Smooth muscle cell (in vitro differentiated cells): ENCODE measurements around the gene CDC42BPA. TPM values are rescaled to one million over a fixed set of nuclear protein-coding genes. Genes with fewer than 3 reads are reported as not detected.

Source experiments
- DNase-seq: peaks from one replicate; lab custom pipeline; 2025; ENCODE audit not compliant: unreplicated experiment; lab: John Stamatoyannopoulos, UW
- H2AFZ ChIP-seq: fragments of 200-600 bp; sonication (generic); 2 replicates; pipeline ENCODE4 v1.6.0; 2016; ENCODE audit warnings: antibody characterized with exemption, low read depth, mild to moderate bottlenecking
- H3F3A ChIP-seq: fragments of 200-600 bp; sonication (generic); 2 replicates; pipeline ENCODE4 v1.6.0; 2017; ENCODE audit warnings: antibody characterized with exemption, low read depth
- H3K27ac ChIP-seq: fragments of 200-600 bp; sonication (generic); 2 replicates; pipeline ENCODE4 v1.5.1; 2016; ENCODE audit warnings: low read depth, mild to moderate bottlenecking
- H3K27me3 ChIP-seq: fragments of 200-600 bp; sonication (generic); 2 replicates; pipeline ENCODE4 v1.6.1; 2016; ENCODE audit warnings: low read depth, mild to moderate bottlenecking
- H3K36me3 ChIP-seq: fragments of 200-600 bp; sonication (generic); 2 replicates; pipeline ENCODE4 v1.5.1; 2016; ENCODE audit warnings: low read depth
- H3K4me1 ChIP-seq: fragments of 200-600 bp; sonication (generic); 2 replicates; pipeline ENCODE4 v1.5.1; 2016; ENCODE audit warnings: low read depth
- H3K4me2 ChIP-seq: fragments of 200-600 bp; sonication (generic); 2 replicates; pipeline ENCODE4 v1.6.0; 2016; ENCODE audit warnings: mild to moderate bottlenecking
- H3K4me3 ChIP-seq: fragments of 200-600 bp; sonication (generic); 2 replicates; pipeline ENCODE4 v1.5.1; 2016; ENCODE audit warnings: mild to moderate bottlenecking
- H3K79me2 ChIP-seq: fragments of 200-600 bp; sonication (generic); 2 replicates; pipeline ENCODE4 v1.6.0; 2016; ENCODE audit warnings: low read depth, mild to moderate bottlenecking
- H3K9ac ChIP-seq: fragments of 200-600 bp; sonication (generic); 2 replicates; pipeline ENCODE4 v1.6.0; 2016; ENCODE audit warnings: low read depth
- H3K9me3 ChIP-seq: fragments of 200-600 bp; sonication (generic); replicated peaks from 2 replicates; pipeline ENCODE4 v1.5.1; 2016; ENCODE audit warnings: low read depth
- H4K20me1 ChIP-seq: fragments of 200-600 bp; sonication (generic); 2 replicates; pipeline ENCODE4 v1.6.0; 2016; ENCODE audit warnings: low read depth
- CTCF ChIP-seq: fragments of 200-600 bp; sonication (generic); IDR thresholded peaks from 2 replicates; pipeline ENCODE4 v1.5.1; 2017; ENCODE audit warnings: borderline replicate concordance, mild to moderate bottlenecking, antibody characterized with exemption; ENCODE audit not compliant: insufficient read depth, poor library complexity, severe bottlenecking
- WGBS: methylation state at CpG from one replicate; pipeline ENCODE4 v1.1.7; 2016; ENCODE audit warnings: low lambda C conversion rate; 5-methylcytosine and 5-hydroxymethylcytosine counted together
- polyA plus RNA-seq: library from polyadenylated mRNA; unstranded; fragments of >200 nt; fragmentation: Nextera tagmentation; extraction: Ambion mirVana; gene quantifications from 2 replicates; pipeline ENCODE4 v1.2.1, GENCODE V29; 2016
- total RNA-seq: library from RNA; depleted of rRNA; stranded (reverse); fragments of >200 nt; gene quantifications from 2 replicates; pipeline ENCODE4 v1.2.3, GENCODE V29; 2014

CDC42BPA gene
- total and polyA plus RNA-seq, 2 experiments from 2014 or later: 14.8 to 34.9 TPM

GRCh38 chr1:227315629-227316346 is 2.5 kb downstream of the CDC42BPA start:
- Histone ChIP-seq H3K79me2 (peaks cover 67% of the 10 kb centered on the region), H3F3A (no peaks in the 10 kb centered on the region), H3K4me3 (peak overlapping the region; percentile 99), H3K27me3 (no peaks in the 10 kb centered on the region), H3K9ac (peak overlapping the region; percentile 82), H3K27ac (peak overlapping the region; percentile 86), H3K36me3 (no peaks in the 10 kb centered on the region), H3K4me2 (peak overlapping the region; percentile 94), H3K4me1 (peaks cover 26% of the 10 kb centered on the region), H4K20me1 (peaks cover 63% of the 10 kb centered on the region), H2AFZ (no peak overlapping the region), H3K9me3 (no peaks in the 10 kb centered on the region)
- no peak for TF ChIP-seq CTCF
- 4% methylated on average over 7 of the region's 7 CpGs for WGBS
- no peak for DNase-seq

GRCh38 chr1:227314014-227314848 is 4.1 kb downstream of the CDC42BPA start:
- no peak overlapping the region for H2AFZ ChIP-seq
- no peaks in the 10 kb centered on the region for H3F3A ChIP-seq
- H3K4me3 ChIP-seq: peak overlapping the region; percentile 99
- H3K9ac ChIP-seq: peak overlapping the region; percentile 82
- peak overlapping the region; percentile 94 for H3K4me2 ChIP-seq
- H3K79me2 ChIP-seq: peaks cover 82% of the 10 kb centered on the region
- H3K27me3 ChIP-seq: no peaks in the 10 kb centered on the region
- no peak for DNase-seq
- TF ChIP-seq CTCF: no peak
- peaks cover 26% of the 10 kb centered on the region for H3K4me1 ChIP-seq
- 66% methylated on average over 6 of the region's 6 CpGs for WGBS
- no peak overlapping the region for H3K27ac ChIP-seq
- no peaks in the 10 kb centered on the region for H3K36me3 ChIP-seq
- peaks cover 77% of the 10 kb centered on the region for H4K20me1 ChIP-seq
- H3K9me3 ChIP-seq: no peaks in the 10 kb centered on the region

- DNase-seq: no peak
- peaks cover 92% of the 10 kb centered on the region for H4K20me1 ChIP-seq
These were observed 5.8 kb downstream of the CDC42BPA start for GRCh38 chr1:227312361-227313025.

More at GRCh38 chr1:227312361-227313025, 5.8 kb downstream of the CDC42BPA start:
- Histone ChIP-seq H3K4me1 (peaks cover 26% of the 10 kb centered on the region), H3K27me3 (no peaks in the 10 kb centered on the region), H3K4me2 (no peak overlapping the region), H3F3A (no peaks in the 10 kb centered on the region), H3K9ac (no peak overlapping the region), H3K79me2 (peaks cover 99% of the 10 kb centered on the region), H2AFZ (no peak overlapping the region), H3K27ac (no peak overlapping the region), H3K36me3 (no peaks in the 10 kb centered on the region), H3K4me3 (no peak overlapping the region), H3K9me3 (no peaks in the 10 kb centered on the region)
- 85% methylated on average over 6 of the region's 6 CpGs for WGBS
- TF ChIP-seq CTCF: no peak
